Psoas muscle (tissue), 8 donors: ENCODE measurements around the gene TNIP3. TPM values are rescaled to one million over a fixed set of nuclear protein-coding genes. Genes with fewer than 3 reads are reported as not detected.

Experiments used
- ATAC-seq, 4 donors: fragments of 200-7000 bp; cut with Tn5 transposase; one replicate each; pipeline ENCODE4 v1.9.1; 2020; ENCODE audit warnings: moderate library complexity in 3 of 4, mild to moderate bottlenecking in 2 of 4
- DNase-seq, 2 donors: peaks; one replicate each; pipeline ENCODE4 v3.0.0-alpha.2; 2020
- H3K27ac ChIP-seq: fragments of 200-600 bp; one replicate; pipeline ENCODE4 v1.8.0; 2022
- H3K27me3 ChIP-seq, 3 donors: fragments of 200-600 bp in 1 of 3; one replicate each; pipeline versions ENCODE4 v1.6.1 to v1.8.0; 2013 to 2022; ENCODE audit warnings: low read length in 2 of 3, mild to moderate bottlenecking in 2 of 3, moderate library complexity in 1 of 3; ENCODE audit not compliant: insufficient read depth in 3 of 3
- H3K36me3 ChIP-seq, 2 donors: fragments of 200-600 bp in 1 of 2; one replicate each; pipeline versions ENCODE4 v1.6.1 to v1.8.0; 2013 to 2022; ENCODE audit warnings: low read depth in 1 of 2, mild to moderate bottlenecking in 1 of 2, moderate library complexity in 1 of 2; ENCODE audit not compliant: insufficient read depth in 1 of 2
- H3K4me1 ChIP-seq: fragments of 200-600 bp; one replicate; pipeline ENCODE4 v1.8.0; 2022
- H3K4me3 ChIP-seq: fragments of 200-600 bp; one replicate; pipeline ENCODE4 v1.8.0; 2022; ENCODE audit warnings: mild to moderate bottlenecking
- H3K9me3 ChIP-seq: fragments of 200-600 bp; one replicate; pipeline ENCODE4 v1.8.0; 2022
- WGBS, 3 donors: extraction: QIAGEN DNeasy Blood & Tissue Kit; methylation state at CpG; one replicate each; pipeline versions ENCODE4 v1.1.6 to v1.1.7; 2013; 5-methylcytosine and 5-hydroxymethylcytosine counted together
- intact Hi-C, 2 donors: fragments of 100-400 bp; cut with DNase I; formaldehyde crosslinking; loops; one replicate each; pipeline versions ENCODE4 v1.11.0 to v1.14.2; 2022
- polyA plus RNA-seq, 3 donors: library from polyadenylated mRNA; stranded (reverse); fragments of 200-250 nt; gene quantifications; one replicate each; pipeline ENCODE4 v1.2.3, GENCODE V29; 2013
- total RNA-seq, 4 donors: library from RNA; stranded (reverse); fragmentation: NEBNext Ultra II Directional in 2 of 4; extraction: Animal tissue kit (Norgen Biotek cat#: 25700) in 2 of 4; gene quantifications; one replicate each; pipeline versions ENCODE4 v1.2.1 to v1.2.4, GENCODE V29; 2021 to 2023
- TF ChIP-seq, protein P1 (sequence below): fragments of 200-600 bp; IDR thresholded peaks from one replicate; pipeline ENCODE4 v1.8.0; 2022; ENCODE audit warnings: antibody characterized with exemption
- donor health status: healthy with polysubstance abuse.
- donor health status: DM: no; HTN: no; CAD: no; lungs with moderate emphysema.
- donor health status: Bipolar disorder and iron deficiency.
- donor health status: healthy.
- donor health status: DM: yes; HTN: yes; CAD: no.
- donor health status: DM: no; HTN: no; CAD: no.
- donor health status: DM: no; HTN: no; CAD: no.
- donor health status: DM: yes; HTN: yes; CAD: no.

TNIP3 gene
- total and polyA plus RNA-seq, 7 donors: not detected

- intact Hi-C loops: no loop called here
- Histone ChIP-seq H3K9me3 (no peaks in the 10 kb centered on the region), H3K27ac (no peak overlapping the region), H3K36me3 (no peaks in the 10 kb centered on the region), H3K27me3 (no peaks in the 10 kb centered on the region), H3K4me3 (no peak overlapping the region), H3K4me1 (no peaks in the 10 kb centered on the region)
- ATAC-seq: no peak
- WGBS, 3 donors: 90 to 94% (median 92%) methylated on average over 4 of the region's 4 CpGs
- DNase-seq: no peak
- TF ChIP-seq, protein P1, sequence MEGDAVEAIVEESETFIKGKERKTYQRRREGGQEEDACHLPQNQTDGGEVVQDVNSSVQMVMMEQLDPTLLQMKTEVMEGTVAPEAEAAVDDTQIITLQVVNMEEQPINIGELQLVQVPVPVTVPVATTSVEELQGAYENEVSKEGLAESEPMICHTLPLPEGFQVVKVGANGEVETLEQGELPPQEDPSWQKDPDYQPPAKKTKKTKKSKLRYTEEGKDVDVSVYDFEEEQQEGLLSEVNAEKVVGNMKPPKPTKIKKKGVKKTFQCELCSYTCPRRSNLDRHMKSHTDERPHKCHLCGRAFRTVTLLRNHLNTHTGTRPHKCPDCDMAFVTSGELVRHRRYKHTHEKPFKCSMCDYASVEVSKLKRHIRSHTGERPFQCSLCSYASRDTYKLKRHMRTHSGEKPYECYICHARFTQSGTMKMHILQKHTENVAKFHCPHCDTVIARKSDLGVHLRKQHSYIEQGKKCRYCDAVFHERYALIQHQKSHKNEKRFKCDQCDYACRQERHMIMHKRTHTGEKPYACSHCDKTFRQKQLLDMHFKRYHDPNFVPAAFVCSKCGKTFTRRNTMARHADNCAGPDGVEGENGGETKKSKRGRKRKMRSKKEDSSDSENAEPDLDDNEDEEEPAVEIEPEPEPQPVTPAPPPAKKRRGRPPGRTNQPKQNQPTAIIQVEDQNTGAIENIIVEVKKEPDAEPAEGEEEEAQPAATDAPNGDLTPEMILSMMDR: no peak
These were observed 34.4 kb downstream of the TNIP3 start for GRCh38 chr4:121129606-121130325.

- no peak for ATAC-seq
- 86 to 89% (median 86%) methylated on average over 1 of the region's 1 CpG for WGBS, 3 donors
- no peaks in the 10 kb centered on the region for H3K9me3 ChIP-seq
- no peak overlapping the region for H3K4me3 ChIP-seq
- H3K4me1 ChIP-seq: no peaks in the 10 kb centered on the region
- H3K36me3 ChIP-seq: no peaks in the 10 kb centered on the region
- H3K27me3 ChIP-seq: no peaks in the 10 kb centered on the region
- intact Hi-C loops: no loop called here
- no peak overlapping the region for H3K27ac ChIP-seq
- TF ChIP-seq, protein P1: no peak
- no peak for DNase-seq
These were observed 37.0 kb downstream of the TNIP3 start for GRCh38 chr4:121127100-121127499.

DNA sequence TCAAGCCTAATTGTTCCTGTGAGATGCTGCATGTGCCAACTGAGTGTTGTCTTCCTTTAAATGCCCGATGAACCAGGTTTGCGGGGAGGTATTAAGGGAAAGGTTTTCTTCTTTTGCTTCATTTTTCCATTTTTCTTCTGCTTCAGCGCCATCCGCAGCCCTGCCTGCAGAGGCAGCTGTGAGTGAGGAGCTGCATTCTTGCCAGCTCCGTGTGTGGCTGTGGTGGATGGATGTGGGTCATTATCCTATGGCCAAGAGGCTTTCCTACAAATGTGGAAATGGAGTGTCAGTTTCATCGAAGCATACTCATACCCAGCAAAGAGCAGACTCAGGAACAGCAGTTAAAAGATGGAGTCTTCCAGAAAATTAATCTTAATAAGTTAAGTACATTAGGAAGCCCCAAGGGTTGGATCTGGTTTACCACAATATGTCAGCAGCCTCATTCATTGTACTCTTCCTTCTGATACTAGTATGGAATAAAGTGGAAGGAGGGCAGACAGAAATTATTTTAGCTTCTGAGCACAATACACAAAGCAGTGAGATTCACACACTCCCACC, 37.6 kb downstream of the TNIP3 start:
- no peaks in the 10 kb centered on the region for H3K36me3 ChIP-seq
- 65 to 74% (median 70%) methylated on average over 6 of the region's 6 CpGs for WGBS, 3 donors
- no peak overlapping the region for H3K4me3 ChIP-seq
- H3K27ac ChIP-seq: no peak overlapping the region
- TF ChIP-seq, protein P1: no peak
- no peaks in the 10 kb centered on the region for H3K27me3 ChIP-seq
- no peak for ATAC-seq
- DNase-seq: no peak
- intact Hi-C loops: no loop called here
- no peaks in the 10 kb centered on the region for H3K9me3 ChIP-seq
- H3K4me1 ChIP-seq: no peaks in the 10 kb centered on the region

- Histone ChIP-seq H3K27ac (no peak overlapping the region), H3K36me3 (no peaks in the 10 kb centered on the region), H3K27me3 (no peaks in the 10 kb centered on the region), H3K4me3 (no peak overlapping the region), H3K4me1 (no peaks in the 10 kb centered on the region), H3K9me3 (no peaks in the 10 kb centered on the region)
- DNase-seq (no peak), ATAC-seq (no peak)
- 92 to 98% (median 95%) methylated on average over 3 of the region's 3 CpGs for WGBS, 3 donors
- intact Hi-C loops: no loop called here
- TF ChIP-seq, protein P1: no peak
These were observed 38.6 kb downstream of the TNIP3 start for GRCh38 chr4:121125498-121125885.
